LNCaP clone FGC (cell line): ENCODE measurements around the gene SARDH.

Experiments
- DNase-seq: peaks from one replicate; pipeline ENCODE4 v3.0.0-alpha.2; 2011; ENCODE audit warnings: low read depth
- H3K4me3 ChIP-seq: 2 replicates; pipeline ENCODE4 v1.5.1; 2011; ENCODE audit warnings: mild to moderate bottlenecking, low read depth, low read length, control low read depth
- CTCF ChIP-seq: IDR thresholded peaks from 2 replicates; pipeline ENCODE4 v1.5.1; 2012; ENCODE audit warnings: mild to moderate bottlenecking; ENCODE audit not compliant: control insufficient read depth, insufficient read depth; ENCODE audit errors: extremely low read depth

SARDH gene

GRCh38 chr9:133658442-133659431 lies 79.4 kb downstream of the SARDH start:
- no peak for DNase-seq
- TF ChIP-seq CTCF = no peak
- peak overlapping the region; percentile 14; the same call in 1 of the 2 replicates for H3K4me3 ChIP-seq

DNA sequence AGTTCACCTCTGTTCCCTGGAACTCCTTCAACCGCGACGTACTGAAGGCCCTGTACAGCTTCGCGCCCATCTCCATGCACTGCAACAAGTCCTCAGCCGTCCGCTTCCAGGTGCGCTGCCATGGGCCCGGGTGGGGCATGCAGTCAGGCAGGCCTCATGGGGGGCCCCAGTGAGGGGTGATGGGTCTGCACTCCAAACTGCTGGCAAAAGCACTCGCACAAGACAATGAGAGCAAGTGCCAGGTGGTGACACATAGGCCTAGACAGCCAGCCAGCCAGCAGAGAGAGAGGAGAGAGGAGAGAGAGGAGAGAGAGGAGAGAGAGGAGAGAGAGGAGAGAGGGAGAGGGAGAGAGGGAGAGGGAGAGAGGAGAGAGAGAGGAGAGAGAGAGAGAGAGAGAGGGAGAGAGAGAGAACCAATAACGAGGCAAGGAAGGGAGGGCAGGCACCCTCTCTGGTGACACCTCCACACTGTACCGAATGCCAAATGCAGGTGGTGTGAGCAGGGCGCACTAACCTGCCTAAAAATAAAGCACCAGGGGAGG lies 81.0 kb downstream of the SARDH start:
- no peak for DNase-seq

DNA sequence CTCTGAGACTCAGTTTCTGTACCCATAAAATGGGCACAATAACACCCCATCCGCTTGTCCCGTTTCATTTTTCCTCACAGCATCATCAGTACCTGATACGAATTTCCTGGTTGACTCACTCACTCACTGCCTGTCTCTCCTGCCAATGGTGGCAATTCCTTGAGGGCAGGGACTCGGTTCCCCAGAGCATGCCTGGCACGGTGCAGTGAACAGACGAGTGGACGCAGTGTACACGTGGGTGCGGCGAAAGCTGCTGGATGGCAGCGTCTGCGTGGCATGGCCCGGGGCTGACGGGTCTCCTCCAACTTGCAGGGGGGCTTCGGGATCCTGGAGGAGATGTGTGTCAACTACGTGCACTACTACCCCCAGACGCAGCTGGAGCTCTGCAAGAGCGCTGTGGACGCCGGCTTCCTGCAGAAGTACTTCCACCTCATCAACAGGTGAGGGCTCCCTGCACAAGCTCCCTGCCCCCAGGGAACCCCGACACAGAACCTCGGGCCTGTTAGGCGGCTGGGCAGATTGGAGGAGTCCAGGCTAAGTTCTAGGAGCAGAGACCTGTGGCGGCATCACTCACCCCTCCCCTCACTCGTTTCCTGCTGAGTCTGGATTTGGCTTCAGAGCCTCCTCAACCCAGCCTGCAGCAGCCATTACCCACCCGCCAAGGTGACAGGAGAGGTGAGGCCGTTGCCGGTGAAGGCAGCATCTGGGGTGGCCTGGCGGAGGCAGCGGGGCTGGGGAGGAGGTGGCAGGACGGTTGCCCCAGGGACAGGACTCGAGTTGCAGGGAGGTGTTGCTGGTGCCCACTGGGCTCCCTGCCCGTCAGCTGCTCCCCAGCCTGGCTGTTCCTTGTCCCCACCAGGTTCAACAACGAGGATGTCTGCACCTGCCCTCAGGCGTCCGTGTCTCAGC lies 81.7 kb downstream of the SARDH start:
- no peak for DNase-seq
- TF ChIP-seq CTCF = no peak
- H3K4me3 ChIP-seq = no peak overlapping the region

More for the DNA sequence above, 81.0 kb downstream of the SARDH start:
- H3K4me3 ChIP-seq = no peak overlapping the region
- TF ChIP-seq CTCF = no peak

DNA sequence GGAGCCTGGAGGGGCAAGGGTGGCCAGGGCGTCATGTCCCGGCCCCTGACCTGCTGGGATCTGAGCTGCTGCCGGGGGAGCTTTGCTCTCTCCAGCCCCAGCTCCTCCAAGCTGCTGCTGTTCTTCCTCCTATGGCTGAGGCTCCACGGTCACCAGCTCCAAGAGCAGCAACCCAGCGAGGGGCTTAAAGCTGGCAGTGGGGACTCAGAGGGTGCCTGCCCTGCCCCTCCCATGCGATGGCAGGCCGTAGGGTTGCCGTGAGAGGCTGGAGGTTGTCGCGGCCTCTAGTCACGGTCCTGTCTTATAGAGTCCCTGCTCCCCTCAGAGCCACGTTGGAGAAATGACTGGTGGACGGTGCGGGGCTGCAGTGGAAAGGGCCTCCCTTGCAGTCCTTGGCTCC lies 82.5 kb downstream of the SARDH start:
- no peak for DNase-seq
- no peak for TF ChIP-seq CTCF
- no peak overlapping the region for H3K4me3 ChIP-seq

- no peak for TF ChIP-seq CTCF
- DNase-seq = no peak
- no peak overlapping the region for H3K4me3 ChIP-seq
Measured at GRCh38 chr9:133654736-133655657, 83.2 kb downstream of the SARDH start.

GRCh38 chr9:133653638-133654037 lies 84.5 kb downstream of the SARDH start:
- no peak for TF ChIP-seq CTCF
- H3K4me3 ChIP-seq = no peak overlapping the region
- no peak for DNase-seq
